WTC11 (cell line): Measurements from ENCODE around the gene AP5Z1. TPM values are rescaled to one million over a fixed set of nuclear protein-coding genes. Genes with fewer than 3 reads are reported as not detected.

ENCODE experiments used
- ATAC-seq: fragments of 200-7000 bp; cut with Tn5 transposase; 2 replicates; pipeline ENCODE4 v1.10.0; 2021; ENCODE audit warnings: mild to moderate bottlenecking, moderate library complexity
- CTCF ChIA-PET: fragments of 300-600 bp; sonication (Branson Sonifier 250); formaldehyde crosslinking; loops from one replicate; lab custom pipeline; 2021; ENCODE audit warnings: antibody characterized with exemption; lab: Charles Lee
- POLR2A ChIA-PET: fragments of 350-600 bp; sonication (Branson Sonifier 250); formaldehyde crosslinking; loops from one replicate; lab custom pipeline; 2021; ENCODE audit warnings: antibody characterized with exemption; lab: Charles Lee
- DNase-seq: peaks from one replicate; pipeline ENCODE4 v3.0.0; 2021; ENCODE audit warnings: low spot score
- H3K27ac Mint-ChIP-seq: 2 replicates; pipeline ENCODE4 v1.8.0; 2021; ENCODE audit warnings: mixed read lengths
- H3K27me3 Mint-ChIP-seq: 2 replicates; pipeline ENCODE4 v1.8.0; 2021; ENCODE audit warnings: low read depth, mild to moderate bottlenecking, moderate library complexity, mixed read lengths
- H3K36me3 Mint-ChIP-seq: 2 replicates; pipeline ENCODE4 v1.8.0; 2021; ENCODE audit warnings: mixed read lengths
- H3K4me1 Mint-ChIP-seq: 2 replicates; pipeline ENCODE4 v1.8.0; 2022; ENCODE audit warnings: mixed read lengths
- H3K4me3 Mint-ChIP-seq: 2 replicates; pipeline ENCODE4 v1.8.0; 2021; ENCODE audit warnings: mild to moderate bottlenecking, moderate library complexity, mixed read lengths
- H3K9me3 Mint-ChIP-seq: 2 replicates; pipeline ENCODE4 v1.8.0; 2021; ENCODE audit warnings: mixed read lengths
- ATF1 ChIP-seq: sonication (generic); formaldehyde crosslinking; IDR thresholded peaks from 2 replicates; pipeline ENCODE4 v1.8.1; 2023; ENCODE audit warnings: mild to moderate bottlenecking, moderate library complexity, missing genetic modification reagents
- ELF4 ChIP-seq: sonication (generic); formaldehyde crosslinking; IDR thresholded peaks from 2 replicates; pipeline ENCODE4 v1.8.1; 2022; ENCODE audit warnings: low read depth, mild to moderate bottlenecking, moderate library complexity, missing genetic modification reagents
- GTF2I ChIP-seq: fragments of 250-450 bp; sonication (Bioruptor Pico); conservative IDR thresholded peaks from 2 replicates; pipeline ENCODE4 v1.4.0; 2021; ENCODE audit warnings: mild to moderate bottlenecking
- KAT7 ChIP-seq: sonication (generic); formaldehyde crosslinking; IDR thresholded peaks from 2 replicates; pipeline ENCODE4 v1.8.1; 2023; ENCODE audit warnings: missing genetic modification reagents, mild to moderate bottlenecking, borderline replicate concordance
- NFYB ChIP-seq: sonication (generic); formaldehyde crosslinking; conservative IDR thresholded peaks from 2 replicates; pipeline ENCODE4 v1.8.0; 2022; ENCODE audit warnings: low read depth, missing genetic modification reagents
- NR1H2 ChIP-seq: sonication (generic); formaldehyde crosslinking; IDR thresholded peaks from 2 replicates; pipeline ENCODE4 v1.9.0; 2021; ENCODE audit warnings: mild to moderate bottlenecking, moderate library complexity, missing genetic modification reagents
- PRRX2 ChIP-seq: fragments of 250-450 bp; sonication (Bioruptor Pico); IDR thresholded peaks from 2 replicates; pipeline ENCODE4 v1.8.0; 2021; ENCODE audit warnings: mild to moderate bottlenecking
- TEAD4 ChIP-seq: sonication (generic); formaldehyde crosslinking; IDR thresholded peaks from 2 replicates; pipeline ENCODE4 v1.8.0; 2022; ENCODE audit warnings: mild to moderate bottlenecking, missing genetic modification reagents
- TP53 ChIP-seq: sonication (generic); formaldehyde crosslinking; IDR thresholded peaks from 2 replicates; pipeline ENCODE4 v1.8.1; 2023; ENCODE audit warnings: mild to moderate bottlenecking, missing genetic modification reagents
- ZBTB21 ChIP-seq: sonication (generic); formaldehyde crosslinking; IDR thresholded peaks from 2 replicates; pipeline ENCODE4 v1.8.1; 2023; ENCODE audit warnings: mild to moderate bottlenecking, missing genetic modification reagents, borderline replicate concordance
- ZNF671 ChIP-seq: fragments of 250-450 bp; sonication (Bioruptor Pico); IDR thresholded peaks from 2 replicates; pipeline ENCODE4 v1.8.0; 2021; ENCODE audit warnings: mild to moderate bottlenecking
- total RNA-seq: library from RNA; stranded (reverse); gene quantifications from 3 replicates; pipeline ENCODE4 v1.2.3, GENCODE V29; 2021
- TF ChIP-seq, protein P1 (sequence below): sonication (generic); formaldehyde crosslinking; IDR thresholded peaks from 2 replicates; pipeline ENCODE4 v1.8.0; 2022; ENCODE audit warnings: mild to moderate bottlenecking, missing genetic modification reagents
- TF ChIP-seq, protein P2 (sequence below): sonication (generic); formaldehyde crosslinking; conservative IDR thresholded peaks from 2 replicates; pipeline ENCODE4 v1.8.1; 2023; ENCODE audit warnings: mild to moderate bottlenecking, low read depth, missing genetic modification reagents, moderate library complexity
- TF ChIP-seq, protein P3 (sequence below): sonication (generic); formaldehyde crosslinking; IDR thresholded peaks from 2 replicates; pipeline ENCODE4 v1.8.1; 2023; ENCODE audit warnings: mild to moderate bottlenecking, missing genetic modification reagents, moderate library complexity
- TF ChIP-seq, protein P4 (sequence below): sonication (generic); formaldehyde crosslinking; IDR thresholded peaks from 2 replicates; pipeline ENCODE4 v1.8.1; 2023; ENCODE audit warnings: mild to moderate bottlenecking, missing genetic modification reagents, borderline replicate concordance
- TF ChIP-seq, protein P5 (sequence below): sonication (generic); formaldehyde crosslinking; IDR thresholded peaks from 2 replicates; pipeline ENCODE4 v1.8.0; 2022; ENCODE audit warnings: mild to moderate bottlenecking, missing genetic modification reagents
- TF ChIP-seq, protein P6 (sequence below): sonication (generic); formaldehyde crosslinking; IDR thresholded peaks from 2 replicates; pipeline ENCODE4 v1.8.1; 2023; ENCODE audit warnings: mild to moderate bottlenecking, moderate library complexity, missing genetic modification reagents
- TF ChIP-seq, protein P7 (sequence below): sonication (generic); formaldehyde crosslinking; IDR thresholded peaks from 2 replicates; pipeline ENCODE4 v1.8.1; 2022; ENCODE audit warnings: low read depth, mild to moderate bottlenecking, moderate library complexity, missing genetic modification reagents, borderline replicate concordance

AP5Z1 gene
- total RNA-seq, 1 experiment from 2014 or later: 29.4 TPM

DNA sequence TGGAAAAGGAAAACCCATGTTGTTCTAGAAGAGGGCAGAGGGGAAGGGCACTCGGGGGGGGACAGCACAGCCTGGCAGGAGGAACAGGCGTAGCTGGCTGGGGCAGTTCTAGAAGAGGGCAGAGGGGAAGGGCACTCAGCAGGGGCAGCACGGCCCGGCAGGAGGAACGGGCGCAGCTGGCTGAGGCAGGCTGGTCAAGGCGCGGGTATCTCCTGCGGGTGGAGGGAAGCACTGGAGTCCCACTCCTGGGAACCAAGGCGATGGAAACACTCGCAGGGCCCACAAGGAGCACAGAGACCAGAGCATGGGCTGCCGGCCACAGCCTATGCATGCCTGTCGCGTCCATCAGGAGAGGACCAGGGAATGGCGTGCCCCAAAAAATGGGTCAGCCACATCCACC lies 49.7 kb downstream of the AP5Z1 start (continued):
- TF ChIP-seq, protein P1, sequence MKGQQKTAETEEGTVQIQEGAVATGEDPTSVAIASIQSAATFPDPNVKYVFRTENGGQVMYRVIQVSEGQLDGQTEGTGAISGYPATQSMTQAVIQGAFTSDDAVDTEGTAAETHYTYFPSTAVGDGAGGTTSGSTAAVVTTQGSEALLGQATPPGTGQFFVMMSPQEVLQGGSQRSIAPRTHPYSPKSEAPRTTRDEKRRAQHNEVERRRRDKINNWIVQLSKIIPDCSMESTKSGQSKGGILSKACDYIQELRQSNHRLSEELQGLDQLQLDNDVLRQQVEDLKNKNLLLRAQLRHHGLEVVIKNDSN (CRISPR knock-in tag): no peak

DNA sequence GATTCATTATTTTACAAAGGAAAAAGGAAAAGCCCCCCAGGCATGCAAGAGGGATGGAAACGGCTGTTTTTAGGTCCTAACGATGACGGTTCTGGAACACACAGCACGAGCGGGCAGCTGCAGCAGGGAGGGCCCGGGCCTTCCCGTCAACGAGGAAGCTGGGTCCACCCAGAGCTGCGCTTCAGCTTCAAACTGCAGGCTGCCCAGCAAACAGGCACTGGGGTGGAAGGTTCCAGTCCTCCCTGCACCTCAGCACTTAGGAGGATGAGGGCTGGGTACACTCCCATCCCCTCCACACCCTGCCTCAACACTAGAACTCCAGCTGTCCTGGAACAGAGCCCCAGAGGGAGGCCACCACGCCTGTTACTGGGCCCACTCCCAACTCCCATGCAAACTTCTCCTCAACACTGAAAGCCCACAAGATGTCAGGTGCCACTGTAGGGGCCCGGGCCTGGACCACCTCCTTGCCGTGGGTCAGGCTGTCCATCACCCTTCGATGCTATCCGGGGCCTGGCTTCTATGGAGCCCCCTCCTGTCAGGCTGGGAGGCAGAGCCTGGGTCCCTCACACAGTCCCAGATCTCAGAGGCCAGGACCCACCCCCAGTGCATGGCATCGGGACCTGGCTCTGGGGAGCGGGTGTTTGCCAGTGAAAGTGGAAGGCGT lies 53.4 kb downstream of the AP5Z1 start:
- no peaks in the 10 kb centered on the region for H3K9me3 Mint-ChIP-seq
- POLR2A ChIA-PET: no interaction called here
- ATAC-seq (no peak), DNase-seq (no peak)
- no peak overlapping the region for H3K27ac Mint-ChIP-seq
- peaks cover 2% of the 10 kb centered on the region for H3K4me1 Mint-ChIP-seq
- no peaks in the 10 kb centered on the region for H3K27me3 Mint-ChIP-seq
- CTCF ChIA-PET: interaction anchor here (0.6 to 2.6 kb wide), 9 partner anchors 10 to 259 kb away, joined by 3 to 28 read pairs (median 8); partner anchors contain the start of genes MMD2 and RADIL
- no peak overlapping the region for H3K4me3 Mint-ChIP-seq
- no peak for TF ChIP-seq NR1H2 (CRISPR knock-in tag)
- no peak for TF ChIP-seq ZBTB21 (CRISPR knock-in tag)
- no peak for TF ChIP-seq TP53
- TF ChIP-seq ZNF671 (CRISPR knock-in tag): no peak
- H3K36me3 Mint-ChIP-seq: no peaks in the 10 kb centered on the region

DNA sequence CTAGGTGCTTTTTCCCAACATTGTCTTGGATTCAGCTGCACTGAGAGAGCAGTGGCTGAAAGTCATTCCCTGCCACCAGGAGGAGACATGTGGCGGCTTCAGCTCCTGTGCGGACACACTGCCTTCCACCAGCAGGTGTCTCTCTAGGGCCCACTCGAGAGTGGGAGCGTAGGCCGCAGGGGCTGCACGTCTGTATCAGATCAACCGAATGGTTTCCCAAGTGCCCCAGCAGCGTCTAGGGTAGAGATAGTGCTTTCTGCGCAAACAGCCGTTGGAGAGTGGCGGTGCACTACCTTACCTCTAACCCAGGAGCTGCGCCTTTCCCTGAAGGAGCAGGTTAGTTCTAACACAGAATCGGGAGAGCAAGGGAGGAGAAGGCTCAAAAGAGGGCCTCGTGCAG lies 54.8 kb downstream of the AP5Z1 start:
- ChIA-PET POLR2A (no interaction called here), CTCF (interaction anchor here (0.6 to 5.7 kb wide), 41 partner anchors 8 to 438 kb away, joined by 3 to 83 read pairs (median 5); partner anchors contain the start of genes AP5Z1, MMD2 and RADIL)
- Mint-ChIP-seq H3K4me3 (no peak overlapping the region), H3K27me3 (no peaks in the 10 kb centered on the region), H3K36me3 (no peaks in the 10 kb centered on the region), H3K9me3 (no peaks in the 10 kb centered on the region), H3K4me1 (peaks cover 2% of the 10 kb centered on the region), H3K27ac (peak overlapping the region; percentile 87)
- DNase-seq (peak; percentile 88), ATAC-seq (peak; percentile 98)
- no peak for TF ChIP-seq TEAD4
- TF ChIP-seq, protein P2, sequence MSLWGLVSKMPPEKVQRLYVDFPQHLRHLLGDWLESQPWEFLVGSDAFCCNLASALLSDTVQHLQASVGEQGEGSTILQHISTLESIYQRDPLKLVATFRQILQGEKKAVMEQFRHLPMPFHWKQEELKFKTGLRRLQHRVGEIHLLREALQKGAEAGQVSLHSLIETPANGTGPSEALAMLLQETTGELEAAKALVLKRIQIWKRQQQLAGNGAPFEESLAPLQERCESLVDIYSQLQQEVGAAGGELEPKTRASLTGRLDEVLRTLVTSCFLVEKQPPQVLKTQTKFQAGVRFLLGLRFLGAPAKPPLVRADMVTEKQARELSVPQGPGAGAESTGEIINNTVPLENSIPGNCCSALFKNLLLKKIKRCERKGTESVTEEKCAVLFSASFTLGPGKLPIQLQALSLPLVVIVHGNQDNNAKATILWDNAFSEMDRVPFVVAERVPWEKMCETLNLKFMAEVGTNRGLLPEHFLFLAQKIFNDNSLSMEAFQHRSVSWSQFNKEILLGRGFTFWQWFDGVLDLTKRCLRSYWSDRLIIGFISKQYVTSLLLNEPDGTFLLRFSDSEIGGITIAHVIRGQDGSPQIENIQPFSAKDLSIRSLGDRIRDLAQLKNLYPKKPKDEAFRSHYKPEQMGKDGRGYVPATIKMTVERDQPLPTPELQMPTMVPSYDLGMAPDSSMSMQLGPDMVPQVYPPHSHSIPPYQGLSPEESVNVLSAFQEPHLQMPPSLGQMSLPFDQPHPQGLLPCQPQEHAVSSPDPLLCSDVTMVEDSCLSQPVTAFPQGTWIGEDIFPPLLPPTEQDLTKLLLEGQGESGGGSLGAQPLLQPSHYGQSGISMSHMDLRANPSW: no peak
- TF ChIP-seq ELF4: no peak
- no peak for TF ChIP-seq GTF2I (CRISPR knock-in tag)
- TF ChIP-seq PRRX2 (CRISPR knock-in tag): 0 out of 2 replicates have a peak, but pooled peaks have one; percentile 17
- TF ChIP-seq, protein P3, sequence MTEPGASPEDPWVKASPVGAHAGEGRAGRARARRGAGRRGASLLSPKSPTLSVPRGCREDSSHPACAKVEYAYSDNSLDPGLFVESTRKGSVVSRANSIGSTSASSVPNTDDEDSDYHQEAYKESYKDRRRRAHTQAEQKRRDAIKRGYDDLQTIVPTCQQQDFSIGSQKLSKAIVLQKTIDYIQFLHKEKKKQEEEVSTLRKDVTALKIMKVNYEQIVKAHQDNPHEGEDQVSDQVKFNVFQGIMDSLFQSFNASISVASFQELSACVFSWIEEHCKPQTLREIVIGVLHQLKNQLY (CRISPR knock-in tag): no peak
- TF ChIP-seq, protein P4, sequence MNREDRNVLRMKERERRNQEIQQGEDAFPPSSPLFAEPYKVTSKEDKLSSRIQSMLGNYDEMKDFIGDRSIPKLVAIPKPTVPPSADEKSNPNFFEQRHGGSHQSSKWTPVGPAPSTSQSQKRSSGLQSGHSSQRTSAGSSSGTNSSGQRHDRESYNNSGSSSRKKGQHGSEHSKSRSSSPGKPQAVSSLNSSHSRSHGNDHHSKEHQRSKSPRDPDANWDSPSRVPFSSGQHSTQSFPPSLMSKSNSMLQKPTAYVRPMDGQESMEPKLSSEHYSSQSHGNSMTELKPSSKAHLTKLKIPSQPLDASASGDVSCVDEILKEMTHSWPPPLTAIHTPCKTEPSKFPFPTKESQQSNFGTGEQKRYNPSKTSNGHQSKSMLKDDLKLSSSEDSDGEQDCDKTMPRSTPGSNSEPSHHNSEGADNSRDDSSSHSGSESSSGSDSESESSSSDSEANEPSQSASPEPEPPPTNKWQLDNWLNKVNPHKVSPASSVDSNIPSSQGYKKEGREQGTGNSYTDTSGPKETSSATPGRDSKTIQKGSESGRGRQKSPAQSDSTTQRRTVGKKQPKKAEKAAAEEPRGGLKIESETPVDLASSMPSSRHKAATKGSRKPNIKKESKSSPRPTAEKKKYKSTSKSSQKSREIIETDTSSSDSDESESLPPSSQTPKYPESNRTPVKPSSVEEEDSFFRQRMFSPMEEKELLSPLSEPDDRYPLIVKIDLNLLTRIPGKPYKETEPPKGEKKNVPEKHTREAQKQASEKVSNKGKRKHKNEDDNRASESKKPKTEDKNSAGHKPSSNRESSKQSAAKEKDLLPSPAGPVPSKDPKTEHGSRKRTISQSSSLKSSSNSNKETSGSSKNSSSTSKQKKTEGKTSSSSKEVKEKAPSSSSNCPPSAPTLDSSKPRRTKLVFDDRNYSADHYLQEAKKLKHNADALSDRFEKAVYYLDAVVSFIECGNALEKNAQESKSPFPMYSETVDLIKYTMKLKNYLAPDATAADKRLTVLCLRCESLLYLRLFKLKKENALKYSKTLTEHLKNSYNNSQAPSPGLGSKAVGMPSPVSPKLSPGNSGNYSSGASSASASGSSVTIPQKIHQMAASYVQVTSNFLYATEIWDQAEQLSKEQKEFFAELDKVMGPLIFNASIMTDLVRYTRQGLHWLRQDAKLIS (CRISPR knock-in tag): no peak
- no peak for TF ChIP-seq KAT7 (CRISPR knock-in tag)
- TF ChIP-seq, protein P5, sequence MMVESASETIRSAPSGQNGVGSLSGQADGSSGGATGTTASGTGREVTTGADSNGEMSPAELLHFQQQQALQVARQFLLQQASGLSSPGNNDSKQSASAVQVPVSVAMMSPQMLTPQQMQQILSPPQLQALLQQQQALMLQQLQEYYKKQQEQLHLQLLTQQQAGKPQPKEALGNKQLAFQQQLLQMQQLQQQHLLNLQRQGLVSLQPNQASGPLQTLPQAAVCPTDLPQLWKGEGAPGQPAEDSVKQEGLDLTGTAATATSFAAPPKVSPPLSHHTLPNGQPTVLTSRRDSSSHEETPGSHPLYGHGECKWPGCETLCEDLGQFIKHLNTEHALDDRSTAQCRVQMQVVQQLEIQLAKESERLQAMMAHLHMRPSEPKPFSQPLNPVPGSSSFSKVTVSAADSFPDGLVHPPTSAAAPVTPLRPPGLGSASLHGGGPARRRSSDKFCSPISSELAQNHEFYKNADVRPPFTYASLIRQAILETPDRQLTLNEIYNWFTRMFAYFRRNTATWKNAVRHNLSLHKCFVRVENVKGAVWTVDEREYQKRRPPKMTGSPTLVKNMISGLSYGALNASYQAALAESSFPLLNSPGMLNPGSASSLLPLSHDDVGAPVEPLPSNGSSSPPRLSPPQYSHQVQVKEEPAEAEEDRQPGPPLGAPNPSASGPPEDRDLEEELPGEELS (CRISPR knock-in tag): no peak
- no peak for TF ChIP-seq NFYB (CRISPR knock-in tag)
- TF ChIP-seq ATF1: no peak
- TF ChIP-seq, protein P6, sequence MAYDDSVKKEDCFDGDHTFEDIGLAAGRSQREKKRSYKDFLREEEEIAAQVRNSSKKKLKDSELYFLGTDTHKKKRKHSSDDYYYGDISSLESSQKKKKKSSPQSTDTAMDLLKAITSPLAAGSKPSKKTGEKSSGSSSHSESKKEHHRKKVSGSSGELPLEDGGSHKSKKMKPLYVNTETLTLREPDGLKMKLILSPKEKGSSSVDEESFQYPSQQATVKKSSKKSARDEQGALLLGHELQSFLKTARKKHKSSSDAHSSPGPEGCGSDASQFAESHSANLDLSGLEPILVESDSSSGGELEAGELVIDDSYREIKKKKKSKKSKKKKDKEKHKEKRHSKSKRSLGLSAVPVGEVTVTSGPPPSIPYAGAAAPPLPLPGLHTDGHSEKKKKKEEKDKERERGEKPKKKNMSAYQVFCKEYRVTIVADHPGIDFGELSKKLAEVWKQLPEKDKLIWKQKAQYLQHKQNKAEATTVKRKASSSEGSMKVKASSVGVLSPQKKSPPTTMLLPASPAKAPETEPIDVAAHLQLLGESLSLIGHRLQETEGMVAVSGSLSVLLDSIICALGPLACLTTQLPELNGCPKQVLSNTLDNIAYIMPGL (CRISPR knock-in tag): peak; percentile 87; the same call in 1 of the 2 replicates
- TF ChIP-seq, protein P7, sequence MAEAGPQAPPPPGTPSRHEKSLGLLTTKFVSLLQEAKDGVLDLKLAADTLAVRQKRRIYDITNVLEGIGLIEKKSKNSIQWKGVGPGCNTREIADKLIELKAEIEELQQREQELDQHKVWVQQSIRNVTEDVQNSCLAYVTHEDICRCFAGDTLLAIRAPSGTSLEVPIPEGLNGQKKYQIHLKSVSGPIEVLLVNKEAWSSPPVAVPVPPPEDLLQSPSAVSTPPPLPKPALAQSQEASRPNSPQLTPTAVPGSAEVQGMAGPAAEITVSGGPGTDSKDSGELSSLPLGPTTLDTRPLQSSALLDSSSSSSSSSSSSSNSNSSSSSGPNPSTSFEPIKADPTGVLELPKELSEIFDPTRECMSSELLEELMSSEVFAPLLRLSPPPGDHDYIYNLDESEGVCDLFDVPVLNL (CRISPR knock-in tag): no peak
